HCT116 (cell line): ENCODE data around the gene SLC2A4. TPM values are rescaled to one million over a fixed set of nuclear protein-coding genes. Genes with fewer than 3 reads are reported as not detected.

Source experiments
- ATAC-seq: fragments of 200-7000 bp; cut with Tn5 transposase; 2 replicates; pipeline ENCODE4 v1.9.1; 2020; ENCODE audit warnings: mild to moderate bottlenecking, moderate library complexity
- BruUV-seq: library from RNA; stranded (reverse); fragments of 400-500 nt; replicated peaks from 2 replicates; lab custom pipeline; 2021; lab: Mats Ljungman, UMichigan
- CTCF ChIA-PET: fragments of 300-600 bp; sonication (Branson Sonifier 250); formaldehyde crosslinking; loops from one replicate; lab custom pipeline; 2021; ENCODE audit warnings: antibody characterized with exemption; lab: Charles Lee
- POLR2A ChIA-PET: fragments of 300-600, 350-600 bp; sonication (Branson Sonifier 250); formaldehyde crosslinking; loops from one replicate; lab custom pipeline; 2021; ENCODE audit warnings: antibody characterized with exemption; lab: Charles Lee
- RAD21 ChIA-PET, 2 experiments: fragments of 300-600 bp; sonication (Branson Sonifier 250); formaldehyde crosslinking; loops; one replicate each; lab custom pipeline; 2023; ENCODE audit warnings: low total read pairs in 2 of 2; ENCODE audit not compliant: uncharacterized antibody in 2 of 2, unreplicated experiment in 2 of 2, low non-redundant PET in 1 of 2; lab: Charles Lee
- DNase-seq: peaks from one replicate; pipeline ENCODE4 v3.0.0-alpha.2; 2010; ENCODE audit warnings: low read depth, low spot score
- H2AFZ ChIP-seq: fragments of 200-600 bp; shearing (Covaris generic), sonication (generic); 2 replicates; pipeline ENCODE4 v1.6.1; 2017; ENCODE audit warnings: low read depth, mixed run types, mixed read lengths, antibody characterized with exemption, low read length; ENCODE audit not compliant: poor library complexity, severe bottlenecking
- H3K27ac ChIP-seq: 2 replicates; pipeline ENCODE4 v1.5.1; 2012; ENCODE audit warnings: low read depth, low read length
- H3K27me3 ChIP-seq: fragments of 200-600 bp; sonication (generic); 2 replicates; pipeline ENCODE4 v1.6.1; 2016; ENCODE audit warnings: mixed run types, low read length, mixed read lengths; ENCODE audit not compliant: insufficient read depth
- H3K36me3 ChIP-seq, 2 experiments: fragments of 200-500 bp in 1 of 2; fragments of 200-600 bp in 1 of 2; sonication (Bioruptor generic) in 1 of 2; sonication (generic) in 1 of 2; 2 replicates each; pipeline versions ENCODE4 v1.5.1 to v1.6.1; 2014 to 2016; ENCODE audit warnings: low read length in 2 of 2, inconsistent platforms in 1 of 2, mixed read lengths in 1 of 2, mixed run types in 1 of 2; ENCODE audit not compliant: insufficient read depth in 2 of 2, control insufficient read depth in 1 of 2
- H3K4me1 ChIP-seq, 2 experiments: fragments of 200-600 bp in 1 of 2; sonication (generic) in 1 of 2; 2 replicates each; pipeline versions ENCODE4 v1.5.1 to v1.6.1; 2012 to 2017; ENCODE audit warnings: low read length in 2 of 2, inconsistent platforms in 1 of 2, mild to moderate bottlenecking in 1 of 2, mixed read lengths in 1 of 2, mixed run types in 1 of 2, moderate library complexity in 1 of 2; ENCODE audit not compliant: insufficient read depth in 2 of 2, control insufficient read depth in 1 of 2
- H3K4me2 ChIP-seq: fragments of 200-600 bp; sonication (generic); 2 replicates; pipeline ENCODE4 v1.6.1; 2017; ENCODE audit warnings: mixed run types, low read length, mixed read lengths
- H3K4me3 ChIP-seq, 2 experiments: fragments of 200-600 bp in 1 of 2; sonication (generic) in 1 of 2; replicated peaks in 1 of 2; 2 replicates each; pipeline ENCODE4 v1.5.1; 2011 to 2016; ENCODE audit warnings: low read length in 2 of 2, control low read depth in 1 of 2, low read depth in 1 of 2, mild to moderate bottlenecking in 1 of 2, mixed read lengths in 1 of 2, mixed run types in 1 of 2
- H3K79me2 ChIP-seq: fragments of 200-600 bp; sonication (generic); 2 replicates; pipeline ENCODE4 v1.6.1; 2017; ENCODE audit warnings: mild to moderate bottlenecking, mixed run types, low read length, moderate library complexity, mixed read lengths; ENCODE audit not compliant: insufficient read depth
- H3K9ac ChIP-seq: fragments of 200-600 bp; sonication (generic); 2 replicates; pipeline ENCODE4 v1.6.1; 2016; ENCODE audit warnings: low read length, mixed read lengths
- H3K9me2 ChIP-seq: fragments of 200-600 bp; sonication (generic), shearing (Covaris generic); 2 replicates; pipeline ENCODE4 v1.6.1; 2017; ENCODE audit warnings: mixed run types, mild to moderate bottlenecking, moderate library complexity; ENCODE audit not compliant: insufficient read depth
- H3K9me3 ChIP-seq, 2 experiments: fragments of 200-500 bp in 1 of 2; fragments of 200-600 bp in 1 of 2; sonication (Bioruptor generic) in 1 of 2; sonication (generic) in 1 of 2; 2 replicates each; pipeline ENCODE4 v1.6.1; 2014 to 2017; ENCODE audit warnings: low read length in 2 of 2, mixed read lengths in 2 of 2, inconsistent platforms in 1 of 2, low read depth in 1 of 2, mild to moderate bottlenecking in 1 of 2, mixed run types in 1 of 2, moderate library complexity in 1 of 2; ENCODE audit not compliant: control insufficient read depth in 1 of 2, insufficient read depth in 1 of 2
- H4K20me1 ChIP-seq: fragments of 200-600 bp; sonication (generic), shearing (Covaris generic); 2 replicates; pipeline ENCODE4 v1.6.1; 2017; ENCODE audit warnings: mixed run types, mild to moderate bottlenecking, moderate library complexity; ENCODE audit not compliant: insufficient read depth
- POLR2A ChIP-seq: IDR thresholded peaks from 2 replicates; pipeline ENCODE4 v1.7.0; 2011; ENCODE audit warnings: borderline replicate concordance; ENCODE audit not compliant: insufficient read depth, insufficient read length; ENCODE audit errors: extremely low read depth
- POLR2AphosphoS5 ChIP-seq: IDR thresholded peaks from 2 replicates; pipeline ENCODE4 v1.6.1; 2011; ENCODE audit warnings: mild to moderate bottlenecking, low read depth, low read length, moderate library complexity
- intact Hi-C: fragments of 100-400 bp; cut with micrococcal nuclease; formaldehyde crosslinking; loops from 2 replicates; pipeline ENCODE4 v1.10.0; 2022
- total RNA-seq: library from RNA; stranded (reverse); gene quantifications from one replicate; pipeline ENCODE4 v1.2.1, GENCODE V29; 2021; ENCODE audit not compliant: unreplicated experiment
- TF ChIP-seq, protein P1 (sequence below), 3 experiments: fragments of 200-600 bp in 1 of 3; sonication (generic) in 1 of 3; IDR thresholded peaks in 2 of 3; conservative IDR thresholded peaks in 1 of 3; 2 replicates each; pipeline ENCODE4 v1.5.1; 2012 to 2017; ENCODE audit warnings: low read depth in 2 of 3, low read length in 2 of 3, antibody characterized with exemption in 1 of 3, borderline replicate concordance in 1 of 3, control low read depth in 1 of 3, mild to moderate bottlenecking in 1 of 3, mixed read lengths in 1 of 3, mixed run types in 1 of 3, moderate library complexity in 1 of 3; ENCODE audit not compliant: insufficient read depth in 1 of 3

Gene SLC2A4
- total RNA-seq, 1 experiment from 2014 or later, result 2.5 TPM

DNA sequence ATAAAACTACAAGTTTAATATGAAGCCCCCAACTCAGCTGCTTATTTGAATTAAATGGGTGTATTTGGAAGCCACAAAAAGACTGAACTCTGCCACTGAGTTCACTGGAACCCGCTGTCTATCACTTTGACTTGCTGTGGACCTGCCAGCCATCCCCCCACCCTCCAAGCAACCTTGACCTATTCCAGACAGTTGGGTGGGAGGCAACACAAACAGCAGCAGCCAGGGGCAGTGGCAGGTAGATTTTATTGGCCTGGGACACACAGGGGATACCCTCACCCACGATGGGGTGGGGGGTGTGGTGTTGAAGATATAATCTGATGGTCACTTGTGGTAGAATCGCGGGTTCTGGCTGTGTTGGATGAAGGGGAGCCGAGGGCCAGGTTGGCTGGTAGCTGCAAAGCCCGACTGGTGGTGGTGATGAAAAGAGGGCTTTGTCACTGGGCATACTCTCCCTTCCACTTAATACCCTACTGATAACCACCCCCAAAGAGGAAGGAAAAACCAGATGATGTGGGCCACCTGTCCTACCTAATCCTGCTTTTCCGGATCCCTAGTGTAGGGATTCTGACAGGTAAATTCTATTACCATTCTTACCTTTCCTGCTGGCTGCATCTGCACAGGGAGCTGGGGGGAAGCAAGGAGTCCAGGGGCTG, 31.0 kb downstream of the SLC2A4 start:
- CTCF ChIA-PET, result interaction anchor here (1.1 to 2.2 kb wide), 5 partner anchors 16 to 260 kb away, joined by 3 to 7 read pairs (median 3); no protein-coding TSS in a partner anchor
- H3K9ac ChIP-seq, result peak overlapping the region; percentile 90; the same call in 1 of the 2 replicates
- no peaks in the 10 kb centered on the region for H3K27me3 ChIP-seq
- intact Hi-C loops, result no loop called here
- no peak for ATAC-seq
- H3K36me3 ChIP-seq, result peaks cover 35 to 50% of the 10 kb centered on the region in 2 experiments
- H3K4me2 ChIP-seq, result peak overlapping the region; percentile 96
- H3K9me2 ChIP-seq, result no peaks in the 10 kb centered on the region
- peak overlapping the region in 1 of 2 experiments; percentile 96; a peak in 1 of 4 replicates for H3K4me3 ChIP-seq
- H3K9me3 ChIP-seq, result no peaks in the 10 kb centered on the region
- TF ChIP-seq POLR2AphosphoS5, result peak; percentile 10; the same call in 1 of the 2 replicates
- no peak for TF ChIP-seq POLR2A
- H3K27ac ChIP-seq, result peak overlapping the region; percentile 93
- no peak overlapping the region for H2AFZ ChIP-seq
- peaks cover 36% of the 10 kb centered on the region for H4K20me1 ChIP-seq
- no peak for DNase-seq
- POLR2A ChIA-PET, result interaction anchor here (1.1 to 2.3 kb wide), 4 partner anchors 17 to 91 kb away, joined by 3 to 11 read pairs (median 5); partner anchors contain the start of genes ACAP1, NEURL4, SLC2A4 and TMEM256
- RAD21 ChIA-PET, result no interaction called here
- H3K79me2 ChIP-seq, result peaks cover 72% of the 10 kb centered on the region
- H3K4me1 ChIP-seq, result peaks cover 32 to 63% of the 10 kb centered on the region in 2 experiments
- no TSS peak for BruUV-seq

DNA sequence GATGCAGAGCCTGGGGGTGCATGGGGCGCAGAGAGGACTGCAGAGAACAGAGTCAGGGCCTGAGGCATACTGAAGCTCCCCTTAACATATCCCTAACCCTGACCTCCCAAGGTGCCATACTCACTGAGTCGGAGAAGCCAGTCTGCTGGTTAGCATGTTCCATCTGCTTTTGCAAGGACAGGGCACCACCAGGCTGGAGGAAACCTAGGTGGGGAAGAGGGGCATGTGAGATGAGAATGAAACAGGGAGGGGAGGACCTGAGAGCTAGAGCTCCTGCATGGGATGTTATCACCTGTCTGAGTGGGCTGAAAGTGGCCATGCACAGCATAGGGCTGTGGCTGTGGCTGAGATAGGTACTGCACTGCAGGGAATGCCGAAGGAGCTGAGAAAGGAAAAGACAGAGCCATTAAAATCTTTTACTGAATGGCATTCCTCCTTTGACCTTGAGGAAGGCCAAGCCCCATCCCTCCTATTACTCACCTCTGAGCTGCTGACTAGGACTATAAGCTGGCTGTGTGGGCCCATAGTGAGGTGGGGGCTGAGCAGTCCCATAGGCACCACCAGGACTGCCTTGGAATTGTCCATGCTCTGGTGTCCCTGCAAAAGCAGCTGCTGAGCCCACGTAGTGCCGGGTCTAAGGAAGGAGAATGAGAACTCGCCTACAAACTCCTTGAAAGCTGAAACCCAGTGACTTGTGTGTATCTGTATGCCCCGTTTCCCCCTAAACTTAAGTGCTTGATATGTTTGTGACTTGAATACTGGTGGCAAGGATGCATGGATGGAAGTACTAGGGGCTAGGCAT, 31.8 kb downstream of the SLC2A4 start:
- peaks cover 65% of the 10 kb centered on the region for H3K79me2 ChIP-seq
- DNase-seq, result no peak
- peaks cover 36% of the 10 kb centered on the region for H4K20me1 ChIP-seq
- no peaks in the 10 kb centered on the region for H3K9me3 ChIP-seq
- peak overlapping the region; percentile 81 to 96 for H3K4me3 ChIP-seq
- intact Hi-C loops, result no loop called here
- H2AFZ ChIP-seq, result no peak overlapping the region
- ATAC-seq, result peak; percentile 55
- H3K4me2 ChIP-seq, result peak overlapping the region; percentile 96
- TF ChIP-seq POLR2AphosphoS5 (peak; percentile 30; the same call in 1 of the 2 replicates), POLR2A (no peak)
- TF ChIP-seq, protein P1, sequence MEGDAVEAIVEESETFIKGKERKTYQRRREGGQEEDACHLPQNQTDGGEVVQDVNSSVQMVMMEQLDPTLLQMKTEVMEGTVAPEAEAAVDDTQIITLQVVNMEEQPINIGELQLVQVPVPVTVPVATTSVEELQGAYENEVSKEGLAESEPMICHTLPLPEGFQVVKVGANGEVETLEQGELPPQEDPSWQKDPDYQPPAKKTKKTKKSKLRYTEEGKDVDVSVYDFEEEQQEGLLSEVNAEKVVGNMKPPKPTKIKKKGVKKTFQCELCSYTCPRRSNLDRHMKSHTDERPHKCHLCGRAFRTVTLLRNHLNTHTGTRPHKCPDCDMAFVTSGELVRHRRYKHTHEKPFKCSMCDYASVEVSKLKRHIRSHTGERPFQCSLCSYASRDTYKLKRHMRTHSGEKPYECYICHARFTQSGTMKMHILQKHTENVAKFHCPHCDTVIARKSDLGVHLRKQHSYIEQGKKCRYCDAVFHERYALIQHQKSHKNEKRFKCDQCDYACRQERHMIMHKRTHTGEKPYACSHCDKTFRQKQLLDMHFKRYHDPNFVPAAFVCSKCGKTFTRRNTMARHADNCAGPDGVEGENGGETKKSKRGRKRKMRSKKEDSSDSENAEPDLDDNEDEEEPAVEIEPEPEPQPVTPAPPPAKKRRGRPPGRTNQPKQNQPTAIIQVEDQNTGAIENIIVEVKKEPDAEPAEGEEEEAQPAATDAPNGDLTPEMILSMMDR (IDR thresholded peaks at IDR 0.05 in 2 of 3, conservative IDR thresholded peaks at IDR 0.05 in 1 of 3; ENCODE audit: borderline replicate concordance in 1 of 3, insufficient read depth in 1 of 3, low read depth in 2 of 3, low read length in 2 of 3), result peak in 2 of 3 experiments; percentile 49 to 58; a peak in 4 of 6 replicates
- peak overlapping the region; percentile 93 for H3K27ac ChIP-seq
- no peaks in the 10 kb centered on the region for H3K27me3 ChIP-seq
- peaks cover 32 to 63% of the 10 kb centered on the region in 2 experiments for H3K4me1 ChIP-seq
- peaks cover 35 to 56% of the 10 kb centered on the region in 2 experiments for H3K36me3 ChIP-seq
- H3K9ac ChIP-seq, result peak overlapping the region; percentile 90
- H3K9me2 ChIP-seq, result no peaks in the 10 kb centered on the region
- CTCF ChIA-PET, result interaction anchor here (0.7 to 2.2 kb wide), 6 partner anchors 16 to 261 kb away, joined by 3 to 7 read pairs (median 3); partner anchors contain the start of gene SLC2A4
- RAD21 ChIA-PET, result no interaction called here
- no TSS peak for BruUV-seq
- POLR2A ChIA-PET, result interaction anchor here (1.0 to 2.3 kb wide), 7 partner anchors 17 to 91 kb away, joined by 3 to 11 read pairs (median 4); partner anchors contain the start of genes ACAP1, GABARAP, NEURL4 and PHF23
